ENCODE results near the gene COQ10A.

Gene COQ10A

GRCh38 chr12:56231184-56231582 lies 35.6 kb upstream of the COQ10A start:
- Histone ChIP-seq H3K4me3 (no peak overlapping the region), H3K27ac (no peak overlapping the region)
- TF ChIP-seq CTCF (IDR thresholded peaks at IDR 0.05): no peak
- DNase-seq (ENCODE audit: low spot score): no peak

- DNase-seq (ENCODE audit: low spot score): no peak
- Histone ChIP-seq H3K4me3 (no peak overlapping the region), H3K27ac (no peak overlapping the region)
- TF ChIP-seq CTCF (IDR thresholded peaks at IDR 0.05): no peak
Measured at GRCh38 chr12:56234746-56235436, 31.9 kb upstream of the COQ10A start.

- no peak for TF ChIP-seq CTCF (IDR thresholded peaks at IDR 0.05)
- no peak overlapping the region for H3K4me3 ChIP-seq
- DNase-seq (ENCODE audit: low spot score): no peak
Measured at GRCh38 chr12:56236091-56236490, 30.7 kb upstream of the COQ10A start.

GRCh38 chr12:56236985-56237384 lies 29.8 kb upstream of the COQ10A start:
- H3K4me3 ChIP-seq: no peak overlapping the region
- no peak for DNase-seq (ENCODE audit: low spot score)
- TF ChIP-seq CTCF (IDR thresholded peaks at IDR 0.05): no peak
- H3K27ac ChIP-seq: no peak overlapping the region

More at GRCh38 chr12:56236091-56236490, 30.7 kb upstream of the COQ10A start:
- H3K27ac ChIP-seq: no peak overlapping the region

GRCh38 chr12:56237552-56237951 lies 29.2 kb upstream of the COQ10A start:
- H3K27ac ChIP-seq: no peak overlapping the region
- no peak for DNase-seq (ENCODE audit: low spot score)
- TF ChIP-seq CTCF (IDR thresholded peaks at IDR 0.05): no peak
- no peak overlapping the region for H3K4me3 ChIP-seq

GRCh38 chr12:56241424-56242303 lies 25.1 kb upstream of the COQ10A start:
- no peak for DNase-seq (ENCODE audit: low spot score)
- Histone ChIP-seq H3K4me3 (no peak overlapping the region), H3K27ac (no peak overlapping the region)
- TF ChIP-seq CTCF (IDR thresholded peaks at IDR 0.05): no peak
